Endothelial cell of umbilical vein (primary cell): ENCODE data around the gene CPSF4. TPM values are rescaled to one million over a fixed set of nuclear protein-coding genes. Genes with fewer than 3 reads are reported as not detected.
A peak's percentile ranks its signal among the peaks of the same experiment; 100 is the strongest.

Experiments used
- Bru-seq: library from RNA; stranded (reverse); fragments of 400-500 nt; gene quantifications from one replicate; lab custom pipeline; 2021; lab: Mats Ljungman, UMichigan
- BruChase-seq, 2 experiments: library from RNA; stranded (reverse); fragments of 400-500 nt; gene quantifications; one replicate each; lab custom pipeline; 2021; lab: Mats Ljungman, UMichigan
- BruUV-seq: library from RNA; stranded (reverse); fragments of 400-500 nt; replicated peaks from 2 replicates; lab custom pipeline; 2021; lab: Mats Ljungman, UMichigan
- CTCF ChIA-PET: fragments of 300-600, 350-600 bp; sonication (Branson Sonifier 250); formaldehyde crosslinking; loops from one replicate; lab custom pipeline; 2021; ENCODE audit warnings: antibody characterized with exemption, inconsistent platforms; lab: Charles Lee
- POLR2A ChIA-PET: fragments of 300-600, 350-600 bp; sonication (Branson Sonifier 250); formaldehyde crosslinking; loops from one replicate; lab custom pipeline; 2021; ENCODE audit warnings: antibody characterized with exemption, inconsistent platforms; lab: Charles Lee
- DNase-seq: peaks from one replicate; pipeline ENCODE4 v3.0.0-alpha.2; 2011; ENCODE audit warnings: low read depth, low spot score
- FAIRE-seq: peaks from 2 replicates; lab custom pipeline; 2011; peaks lifted over from hg19 to GRCh38; lab: Jason Lieb, UNC
- H2AFZ ChIP-seq: 2 replicates; pipeline ENCODE4 v1.6.0; 2012; ENCODE audit warnings: low read depth, low read length, control low read depth, inconsistent platforms
- H3K27ac ChIP-seq: 2 replicates; pipeline ENCODE4 v1.5.1; 2011; ENCODE audit warnings: low read depth, mild to moderate bottlenecking, control low read depth, low read length, moderate library complexity; ENCODE audit not compliant: insufficient read depth
- H3K27me3 ChIP-seq, 2 experiments: 2 replicates each; pipeline versions ENCODE4 v1.6.0 to v1.6.1; 2011; ENCODE audit warnings: low read length in 2 of 2, mixed read lengths in 1 of 2; ENCODE audit not compliant: control insufficient read depth in 2 of 2, insufficient read depth in 2 of 2
- H3K36me3 ChIP-seq, 2 experiments: 2 replicates in 1 of 2; 3 replicates in 1 of 2; pipeline ENCODE4 v1.5.1; 2011; ENCODE audit warnings: low read length in 2 of 2, mild to moderate bottlenecking in 1 of 2, moderate library complexity in 1 of 2; ENCODE audit not compliant: control insufficient read depth in 2 of 2, insufficient read depth in 2 of 2; ENCODE audit errors: extremely low read depth in 1 of 2
- H3K4me1 ChIP-seq: 3 replicates; pipeline ENCODE4 v1.5.1; 2011; ENCODE audit warnings: mild to moderate bottlenecking, low read length; ENCODE audit not compliant: control insufficient read depth, insufficient read depth; ENCODE audit errors: extremely low read depth
- H3K4me2 ChIP-seq: 2 replicates; pipeline ENCODE4 v1.6.1; 2011; ENCODE audit warnings: low read length, control low read depth, mixed read lengths; ENCODE audit not compliant: insufficient read depth
- H3K4me3 ChIP-seq, 3 experiments: fragments of 200-600 bp in 1 of 3; sonication (generic), shearing (Covaris generic) in 1 of 3; replicated peaks in 1 of 3; 2 replicates each; pipeline ENCODE4 v1.5.1; 2011 to 2016; ENCODE audit warnings: control low read depth in 3 of 3, low read length in 3 of 3, mild to moderate bottlenecking in 2 of 3, inconsistent platforms in 1 of 3, low read depth in 1 of 3, moderate library complexity in 1 of 3; ENCODE audit not compliant: insufficient read depth in 1 of 3
- H3K79me2 ChIP-seq: 2 replicates; pipeline ENCODE4 v1.6.0; 2012; ENCODE audit warnings: low read length, inconsistent platforms; ENCODE audit not compliant: control insufficient read depth, insufficient read depth
- H3K9ac ChIP-seq: replicated peaks from 2 replicates; pipeline ENCODE3; 2011; ENCODE audit warnings: low read length, control low read depth; ENCODE audit not compliant: insufficient read depth; ENCODE audit errors: extremely low read depth
- H3K9me1 ChIP-seq: replicated peaks from 3 replicates; pipeline ENCODE4 v1.6.0; 2011; ENCODE audit warnings: mild to moderate bottlenecking, low read length; ENCODE audit not compliant: control insufficient read depth, insufficient read depth; ENCODE audit errors: extremely low read depth
- H3K9me3 ChIP-seq: replicated peaks from 2 replicates; pipeline ENCODE4 v1.5.1; 2012; ENCODE audit warnings: low read length, inconsistent platforms; ENCODE audit not compliant: control insufficient read depth, insufficient read depth
- H4K20me1 ChIP-seq: replicated peaks from 2 replicates; pipeline ENCODE3; 2011; ENCODE audit warnings: mild to moderate bottlenecking, low read length; ENCODE audit not compliant: control insufficient read depth, insufficient read depth; ENCODE audit errors: extremely low read depth
- EZH2 ChIP-seq: IDR thresholded peaks from 2 replicates; pipeline ENCODE4 v1.6.1; 2012; ENCODE audit warnings: borderline replicate concordance, low read depth, mild to moderate bottlenecking, moderate library complexity, low read length, inconsistent platforms; ENCODE audit not compliant: severe bottlenecking
- FOS ChIP-seq: IDR thresholded peaks from 2 replicates; pipeline ENCODE4 v1.6.1; 2011; ENCODE audit warnings: mild to moderate bottlenecking, low read length, moderate library complexity, borderline replicate concordance; ENCODE audit not compliant: insufficient read depth
- GATA2 ChIP-seq: IDR thresholded peaks from 2 replicates; pipeline ENCODE4 v1.7.0; 2011; ENCODE audit warnings: low read depth, mild to moderate bottlenecking, moderate library complexity, mixed read lengths, low read length; ENCODE audit not compliant: insufficient read length, insufficient read depth
- JUN ChIP-seq: IDR thresholded peaks from 2 replicates; pipeline ENCODE4 v1.6.1; 2011; ENCODE audit warnings: borderline replicate concordance, low read depth; ENCODE audit not compliant: insufficient read length, insufficient read depth
- MAX ChIP-seq: IDR thresholded peaks from 2 replicates; pipeline ENCODE4 v1.6.1; 2011; ENCODE audit not compliant: insufficient read depth, insufficient read length
- MYC ChIP-seq: IDR thresholded peaks from one replicate; pipeline ENCODE4 v1.6.1; 2011; ENCODE audit warnings: mild to moderate bottlenecking, low read depth, low read length
- POLR2A ChIP-seq: IDR thresholded peaks from 2 replicates; pipeline ENCODE4 v1.6.1; 2012; ENCODE audit warnings: low read depth, mild to moderate bottlenecking, control low read depth, low read length
- POLR2AphosphoS5 ChIP-seq: IDR thresholded peaks from 2 replicates; pipeline ENCODE4 v1.6.1; 2012; ENCODE audit warnings: low read depth, mild to moderate bottlenecking, control low read depth, low read length, moderate library complexity; ENCODE audit not compliant: insufficient read depth
- dilution Hi-C: fragments of 300-500 bp; cut with MboI; formaldehyde crosslinking; loops from one replicate; pipeline ENCODE4 v1.15.0; 2019; ENCODE audit warnings: low sequenced_read_pairs; ENCODE audit not compliant: extremely low pct_ligation_motif_present
- intact Hi-C: fragments of 100-400 bp; cut with micrococcal nuclease; formaldehyde crosslinking; loops from one replicate; pipeline ENCODE4 v1.10.0; 2022
- long read RNA-seq: library from polyadenylated mRNA; stranded (forward); transcript quantifications from one replicate; pipeline ENCODE4 v2.0.0, GENCODE V29; 2021
- polyA minus RNA-seq, 3 experiments: library from RNA; depleted of rRNA, polyadenylated mRNA; stranded (reverse); fragments of >200 nt; gene quantifications; 1 replicate in 1 of 3; 2 replicates in 2 of 3; pipeline ENCODE4 v1.2.3, GENCODE V29; 2011
- polyA plus RNA-seq, 4 experiments: library from polyadenylated mRNA; depleted of rRNA in 3 of 4; stranded (reverse) in 3 of 4; unstranded in 1 of 4; fragments of >200 nt; gene quantifications; 2 replicates each; pipeline versions ENCODE4 v1.2.1 to v1.2.3, GENCODE V29; 2011 to 2012; ENCODE audit warnings: missing spikeins in 1 of 4
- total RNA-seq: library from RNA; stranded (reverse); gene quantifications from 2 replicates; pipeline ENCODE4 v1.2.3, GENCODE V29; 2021
- TF ChIP-seq, protein P1 (sequence below), 2 donors: IDR thresholded peaks; 1 replicate in 1 of 2; 2 replicates in 1 of 2; pipeline ENCODE4 v1.5.1; 2011; ENCODE audit warnings: low read length in 2 of 2, mild to moderate bottlenecking in 2 of 2, moderate library complexity in 2 of 2, control low read depth in 1 of 2, inconsistent platforms in 1 of 2, low read depth in 1 of 2; ENCODE audit not compliant: insufficient read depth in 1 of 2; ENCODE audit errors: extremely low read depth in 1 of 2

CPSF4 gene
- total RNA-seq (48.3 and 51.5 TPM in 2 replicates), polyA plus RNA-seq (53.0 and 56.1 TPM in 2 replicates), polyA minus RNA-seq (43.7 and 45.0 TPM in 2 replicates), Bru-seq, nascent RNA (percentile 72 among the genes with signal in this experiment), BruChase-seq, experiment 1, labeled RNA remaining after a 6-hour chase (percentile 76 among the genes with signal in this experiment), BruChase-seq, experiment 2, labeled RNA remaining after a 2-hour chase (percentile 87 among the genes with signal in this experiment)
- 34.9 and 39.5 TPM in 2 replicates for polyA plus RNA-seq (2011; cell fraction: cytosol; rRNA removed)
- polyA plus RNA-seq (2011; cell fraction: nucleus; rRNA removed), result 120 and 124 TPM in 2 replicates
- polyA plus RNA-seq (2012), result 23.6 and 28.9 TPM in 2 replicates
- polyA minus RNA-seq (2011; cell fraction: cytosol; rRNA and poly(A)+ RNA removed), result 26.6 TPM
- 41.0 and 42.1 TPM in 2 replicates for polyA minus RNA-seq (2011; cell fraction: nucleus; rRNA and poly(A)+ RNA removed)
- long read RNA-seq, transcript CPSF4-204 (8 exons, 1,738 nt), result major isoform, 44 of 113 reads
- long read RNA-seq, transcript CPSF4-201 (8 exons, 1,691 nt), result minor isoform, 16 of 113 reads
- long read RNA-seq, transcript CPSF4-210 (2 exons, 689 nt), result minor isoform, 6 of 113 reads
- long read RNA-seq, partial matches to known transcripts, result 9 of 113 reads
- long read RNA-seq, other reads (novel, unspliced or antisense), result 37 of 113 reads

DNA sequence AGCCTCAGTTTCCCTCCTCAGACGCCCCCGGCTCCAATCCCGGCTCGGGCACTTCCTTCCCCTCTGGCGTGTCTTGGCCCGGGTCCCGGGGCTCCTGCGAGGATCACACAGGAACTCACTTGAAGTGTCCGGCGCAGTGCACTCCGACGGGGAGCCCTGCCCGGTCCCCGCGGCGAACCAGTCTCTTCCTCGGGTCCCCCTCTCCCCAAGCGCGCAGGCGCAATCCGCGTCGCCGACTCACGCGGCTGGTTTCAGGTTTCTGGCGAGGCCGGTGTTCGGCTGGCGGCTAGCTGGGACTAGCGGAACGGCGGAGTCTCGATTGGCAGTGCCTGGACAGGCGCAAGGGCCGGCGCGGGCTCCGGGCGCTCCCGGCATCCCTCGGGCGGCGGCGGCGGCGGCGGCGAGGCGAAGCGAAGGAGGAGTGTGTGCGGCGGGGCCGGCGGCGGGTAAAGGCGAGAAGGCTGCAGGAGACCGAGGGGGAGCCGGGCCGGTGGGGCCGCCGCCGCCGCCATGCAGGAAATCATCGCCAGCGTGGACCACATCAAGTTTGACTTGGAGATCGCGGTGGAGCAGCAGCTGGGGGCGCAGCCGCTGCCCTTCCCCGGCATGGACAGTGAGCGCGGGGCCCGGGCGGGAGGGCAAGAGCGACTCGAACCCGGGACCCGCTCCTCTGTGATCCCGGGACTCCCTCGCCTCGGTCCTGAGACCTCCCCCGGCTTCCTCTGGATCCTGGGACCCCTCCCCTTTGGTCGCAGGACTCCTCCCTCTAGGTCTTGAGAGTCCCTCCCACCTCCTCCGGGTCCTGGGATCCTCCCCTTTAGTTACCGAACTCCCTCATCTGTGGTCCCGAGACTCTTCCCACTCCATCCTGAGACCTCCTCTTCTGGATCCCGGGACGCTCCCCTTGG, at the start of gene CPSF4, which contains the start of gene PTCD1:
Gene CPSF4 (plus strand): TSS at position 371 of the 908 bp plus-strand sequence. CDS start 140 bp downstream, at position 511.
Gene PTCD1 (minus strand): TSS at position 226 of the 908 bp plus-strand sequence. CDS start 3,556 bp downstream, outside the sequence.
- H3K9ac ChIP-seq, result peak within 1 kb of the TSS; percentile 87
- no peaks in the 10 kb centered on the region for H3K27me3 ChIP-seq
- H3K36me3 ChIP-seq, result peaks cover 3 to 5% of the 10 kb centered on the region in 2 experiments
- dilution Hi-C loops, result no loop called here
- FAIRE-seq (peak; percentile 99), DNase-seq (peak; percentile 95)
- peak within 1 kb of the TSS; percentile 98 for H2AFZ ChIP-seq
- peaks cover 14% of the 10 kb centered on the region for H3K4me1 ChIP-seq
- BruUV-seq, result no TSS peak
- no peaks in the 10 kb centered on the region for H4K20me1 ChIP-seq
- peak within 1 kb of the TSS; percentile 83 to 89 (median 88) for H3K4me3 ChIP-seq
- H3K9me1 ChIP-seq, result no peaks in the 10 kb centered on the region
- peaks cover 46% of the 10 kb centered on the region for H3K79me2 ChIP-seq
- H3K9me3 ChIP-seq, result no peaks in the 10 kb centered on the region
- POLR2A ChIA-PET, result interaction anchor here (0.6 to 1.3 kb wide), 2 partner anchors 15 to 38 kb away, joined by 3 to 5 read pairs; no protein-coding TSS in a partner anchor
- H3K27ac ChIP-seq, result peak within 1 kb of the TSS; percentile 9
- TF ChIP-seq POLR2A, result peak; percentile 71
- TF ChIP-seq EZH2, result no peak
- TF ChIP-seq FOS, result no peak
- no peak for TF ChIP-seq JUN
- TF ChIP-seq POLR2AphosphoS5, result peak; percentile 87
- TF ChIP-seq MYC, result peak; percentile 14
- TF ChIP-seq GATA2, result no peak
- TF ChIP-seq MAX, result peak; percentile 37
- TF ChIP-seq, protein P1, sequence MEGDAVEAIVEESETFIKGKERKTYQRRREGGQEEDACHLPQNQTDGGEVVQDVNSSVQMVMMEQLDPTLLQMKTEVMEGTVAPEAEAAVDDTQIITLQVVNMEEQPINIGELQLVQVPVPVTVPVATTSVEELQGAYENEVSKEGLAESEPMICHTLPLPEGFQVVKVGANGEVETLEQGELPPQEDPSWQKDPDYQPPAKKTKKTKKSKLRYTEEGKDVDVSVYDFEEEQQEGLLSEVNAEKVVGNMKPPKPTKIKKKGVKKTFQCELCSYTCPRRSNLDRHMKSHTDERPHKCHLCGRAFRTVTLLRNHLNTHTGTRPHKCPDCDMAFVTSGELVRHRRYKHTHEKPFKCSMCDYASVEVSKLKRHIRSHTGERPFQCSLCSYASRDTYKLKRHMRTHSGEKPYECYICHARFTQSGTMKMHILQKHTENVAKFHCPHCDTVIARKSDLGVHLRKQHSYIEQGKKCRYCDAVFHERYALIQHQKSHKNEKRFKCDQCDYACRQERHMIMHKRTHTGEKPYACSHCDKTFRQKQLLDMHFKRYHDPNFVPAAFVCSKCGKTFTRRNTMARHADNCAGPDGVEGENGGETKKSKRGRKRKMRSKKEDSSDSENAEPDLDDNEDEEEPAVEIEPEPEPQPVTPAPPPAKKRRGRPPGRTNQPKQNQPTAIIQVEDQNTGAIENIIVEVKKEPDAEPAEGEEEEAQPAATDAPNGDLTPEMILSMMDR (IDR thresholded peaks at IDR 0.05; ENCODE audit: extremely low read depth in 1 of 2, insufficient read depth in 1 of 2, low read depth in 1 of 2, low read length in 2 of 2), result no peak
- CTCF ChIA-PET, result interaction anchor here (1.0 kb wide), 2 partner anchors 23 to 142 kb away, joined by 3 to 4 read pairs; no protein-coding TSS in a partner anchor
- peak within 1 kb of the TSS; percentile 83 for H3K4me2 ChIP-seq
- intact Hi-C loops, result loop anchor here (1.0 kb wide), 1 partner anchor 27 kb away; the partner anchor contains the start of gene ATP5MF
